Chondrocyte (in vitro differentiated cells): ENCODE results near the gene TLE1. TPM values are rescaled to one million over a fixed set of nuclear protein-coding genes. Genes with fewer than 3 reads are reported as not detected.

Experiments
- DNase-seq: peaks from one replicate; pipeline ENCODE4 v3.0.0; 2021; ENCODE audit warnings: mixed read lengths, low spot score
- H3K27ac Mint-ChIP-seq: one replicate; pipeline ENCODE4 v1.8.0; 2021; ENCODE audit warnings: mild to moderate bottlenecking, moderate library complexity, mixed read lengths; ENCODE audit not compliant: unreplicated experiment
- H3K27me3 Mint-ChIP-seq: 2 replicates; pipeline ENCODE4 v1.8.0; 2021; ENCODE audit warnings: low read depth, mixed read lengths
- H3K36me3 Mint-ChIP-seq: 2 replicates; pipeline ENCODE4 v1.8.0; 2021; ENCODE audit warnings: low read depth, mixed read lengths
- H3K4me1 Mint-ChIP-seq: 2 replicates; pipeline ENCODE4 v1.8.0; 2021; ENCODE audit warnings: low read depth, mild to moderate bottlenecking, mixed read lengths
- H3K4me3 Mint-ChIP-seq: one replicate; pipeline ENCODE4 v1.8.0; 2021; ENCODE audit warnings: mild to moderate bottlenecking, moderate library complexity, mixed read lengths; ENCODE audit not compliant: unreplicated experiment
- H3K9me3 Mint-ChIP-seq: 2 replicates; pipeline ENCODE4 v1.8.0; 2021; ENCODE audit warnings: low read depth, mixed read lengths
- CTCF ChIP-seq: fragments of 200-600 bp; sonication (generic); IDR thresholded peaks from 2 replicates; pipeline ENCODE4 v1.5.0; 2021; ENCODE audit warnings: antibody characterized with exemption, mild to moderate bottlenecking, moderate library complexity
- total RNA-seq: library from RNA; stranded (reverse); gene quantifications from 3 replicates; pipeline ENCODE4 v1.2.1, GENCODE V29; 2021

Gene TLE1
- total RNA-seq, 1 donor from 2014 or later: 12.6 TPM

GRCh38 chr9:81673310-81673709, 16.0 kb downstream of the TLE1 start:
- Mint-ChIP-seq H3K4me1 (peaks cover 24% of the 10 kb centered on the region), H3K27ac (no peak overlapping the region), H3K27me3 (no peaks in the 10 kb centered on the region), H3K9me3 (no peaks in the 10 kb centered on the region), H3K4me3 (no peak overlapping the region), H3K36me3 (peaks cover 3% of the 10 kb centered on the region)
- no peak for DNase-seq
- no peak for TF ChIP-seq CTCF

GRCh38 chr9:81671880-81672280, 17.5 kb downstream of the TLE1 start:
- no peak overlapping the region for H3K4me3 Mint-ChIP-seq
- H3K4me1 Mint-ChIP-seq: peaks cover 18% of the 10 kb centered on the region
- no peak for DNase-seq
- H3K36me3 Mint-ChIP-seq: peaks cover 3% of the 10 kb centered on the region
- TF ChIP-seq CTCF: no peak
- no peaks in the 10 kb centered on the region for H3K27me3 Mint-ChIP-seq
- H3K9me3 Mint-ChIP-seq: no peaks in the 10 kb centered on the region
- H3K27ac Mint-ChIP-seq: no peak overlapping the region

GRCh38 chr9:81669866-81670265, 19.5 kb downstream of the TLE1 start:
- no peak for TF ChIP-seq CTCF
- Mint-ChIP-seq H3K4me1 (peaks cover 25% of the 10 kb centered on the region), H3K27ac (no peak overlapping the region), H3K27me3 (no peaks in the 10 kb centered on the region), H3K4me3 (no peak overlapping the region), H3K9me3 (no peaks in the 10 kb centered on the region), H3K36me3 (no peaks in the 10 kb centered on the region)
- no peak for DNase-seq

- Mint-ChIP-seq H3K4me1 (peaks cover 27% of the 10 kb centered on the region), H3K27ac (no peak overlapping the region), H3K36me3 (no peaks in the 10 kb centered on the region), H3K4me3 (no peak overlapping the region), H3K27me3 (no peaks in the 10 kb centered on the region), H3K9me3 (no peaks in the 10 kb centered on the region)
- TF ChIP-seq CTCF: no peak
- DNase-seq: no peak
Measured at GRCh38 chr9:81669041-81669651, 20.2 kb downstream of the TLE1 start.

- H3K27ac Mint-ChIP-seq: no peak overlapping the region
- H3K4me3 Mint-ChIP-seq: no peak overlapping the region
- no peaks in the 10 kb centered on the region for H3K27me3 Mint-ChIP-seq
- no peaks in the 10 kb centered on the region for H3K9me3 Mint-ChIP-seq
- H3K4me1 Mint-ChIP-seq: peaks cover 27% of the 10 kb centered on the region
- no peaks in the 10 kb centered on the region for H3K36me3 Mint-ChIP-seq
- DNase-seq: no peak
- no peak for TF ChIP-seq CTCF
Measured at GRCh38 chr9:81666123-81666522, 23.2 kb downstream of the TLE1 start.
